HEK293T (cell line): ENCODE measurements around the gene MYOF.

Experiments
- BHLHE40 ChIP-seq: fragments of 450-650 bp; IDR thresholded peaks from 2 replicates; pipeline ENCODE4 v1.6.1; 2016; ENCODE audit warnings: mild to moderate bottlenecking, moderate library complexity, borderline replicate concordance
- CTBP1 ChIP-seq: fragments of 450-650 bp; IDR thresholded peaks from 2 replicates; pipeline ENCODE4 v1.6.1; 2016; ENCODE audit warnings: borderline replicate concordance
- ELF4 ChIP-seq: fragments of 450-650 bp; IDR thresholded peaks from 2 replicates; pipeline ENCODE4 v1.6.1; 2017; ENCODE audit warnings: antibody characterized with exemption
- FOXA1 ChIP-seq: fragments of 450-650 bp; IDR thresholded peaks from 2 replicates; pipeline ENCODE4 v1.6.1; 2016; ENCODE audit warnings: mild to moderate bottlenecking
- FOXK2 ChIP-seq: fragments of 450-650 bp; IDR thresholded peaks from 2 replicates; pipeline ENCODE4 v1.6.1; 2016; ENCODE audit warnings: mild to moderate bottlenecking
- HDGF ChIP-seq: fragments of 450-650 bp; IDR thresholded peaks from 2 replicates; pipeline ENCODE4 v1.6.1; 2017; ENCODE audit warnings: antibody characterized with exemption, borderline replicate concordance
- L3MBTL2 ChIP-seq: fragments of 450-650 bp; conservative IDR thresholded peaks from 2 replicates; pipeline ENCODE4 v1.6.1; 2016; ENCODE audit warnings: mild to moderate bottlenecking
- LEF1 ChIP-seq: fragments of 450-650 bp; IDR thresholded peaks from 2 replicates; pipeline ENCODE4 v1.6.1; 2017; ENCODE audit warnings: mild to moderate bottlenecking, borderline replicate concordance
- SP1 ChIP-seq: fragments of 450-650 bp; IDR thresholded peaks from 2 replicates; pipeline ENCODE4 v1.6.1; 2017
- SUZ12 ChIP-seq: fragments of 450-650 bp; IDR thresholded peaks from 2 replicates; pipeline ENCODE4 v1.6.1; 2016; ENCODE audit warnings: mild to moderate bottlenecking
- TARDBP ChIP-seq: fragments of 450-650 bp; IDR thresholded peaks from 2 replicates; pipeline ENCODE4 v1.6.1; 2016
- TF ChIP-seq, protein P1 (sequence below): fragments of 450-650 bp; IDR thresholded peaks from 2 replicates; pipeline ENCODE4 v1.6.1; 2016

GRCh38 chr10:93462881-93463280 is 19.3 kb downstream of the MYOF start:
- TF ChIP-seq FOXA1, result no peak
- no peak for TF ChIP-seq HDGF
- TF ChIP-seq FOXK2, result no peak
- no peak for TF ChIP-seq L3MBTL2
- no peak for TF ChIP-seq SP1
- TF ChIP-seq BHLHE40, result no peak
- no peak for TF ChIP-seq LEF1
- TF ChIP-seq SUZ12, result no peak
- TF ChIP-seq, protein P1, sequence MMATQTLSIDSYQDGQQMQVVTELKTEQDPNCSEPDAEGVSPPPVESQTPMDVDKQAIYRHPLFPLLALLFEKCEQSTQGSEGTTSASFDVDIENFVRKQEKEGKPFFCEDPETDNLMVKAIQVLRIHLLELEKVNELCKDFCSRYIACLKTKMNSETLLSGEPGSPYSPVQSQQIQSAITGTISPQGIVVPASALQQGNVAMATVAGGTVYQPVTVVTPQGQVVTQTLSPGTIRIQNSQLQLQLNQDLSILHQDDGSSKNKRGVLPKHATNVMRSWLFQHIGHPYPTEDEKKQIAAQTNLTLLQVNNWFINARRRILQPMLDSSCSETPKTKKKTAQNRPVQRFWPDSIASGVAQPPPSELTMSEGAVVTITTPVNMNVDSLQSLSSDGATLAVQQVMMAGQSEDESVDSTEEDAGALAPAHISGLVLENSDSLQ, result peak; percentile 72
- no peak for TF ChIP-seq ELF4
- TF ChIP-seq CTBP1, result no peak
- TF ChIP-seq TARDBP, result no peak
